HG02852 (cell line): Measurements from ENCODE around the gene CDT1.
"Not testable (repeated sequence)": the region's sequence is repeated elsewhere in the genome, so short reads cannot be mapped to it uniquely, and the experiment has no call there.

ENCODE experiments used
- ATAC-seq: cut with Tn5 transposase; IDR thresholded peaks from one replicate; pipeline ENCODE4 v1.9.1; 2021; ENCODE audit warnings: mild to moderate bottlenecking, moderate library complexity; ENCODE audit not compliant: unreplicated experiment

The CDT1 gene

GRCh38 chr16:88815901-88816589, 12.5 kb downstream of the CDT1 start:
- ATAC-seq, result no peak

- ATAC-seq, result no peak
Observed at GRCh38 chr16:88816736-88817535, 13.3 kb downstream of the CDT1 start.

GRCh38 chr16:88817785-88818574, 14.4 kb downstream of the CDT1 start:
- ATAC-seq, result no peak

- no peak for ATAC-seq
Observed at GRCh38 chr16:88818575-88818874, 14.9 kb downstream of the CDT1 start.

GRCh38 chr16:88819126-88819525, 15.5 kb downstream of the CDT1 start:
- no peak for ATAC-seq

- ATAC-seq, result no peak
Observed at GRCh38 chr16:88820385-88821025, 16.9 kb downstream of the CDT1 start.

- no peak for ATAC-seq
Observed at GRCh38 chr16:88821168-88821850, 17.7 kb downstream of the CDT1 start.

GRCh38 chr16:88822281-88823040, 18.9 kb downstream of the CDT1 start:
- no peak for ATAC-seq

- ATAC-seq, result not testable (repeated sequence)
Observed at GRCh38 chr16:88823646-88824045, 20.1 kb downstream of the CDT1 start.

- ATAC-seq, result no peak
Observed at GRCh38 chr16:88824256-88825077, 20.9 kb downstream of the CDT1 start.

- ATAC-seq, result no peak
Observed at GRCh38 chr16:88825146-88825545, 21.6 kb downstream of the CDT1 start.

GRCh38 chr16:88826070-88826840, 22.7 kb downstream of the CDT1 start:
- no peak for ATAC-seq

GRCh38 chr16:88827727-88828126, 24.1 kb downstream of the CDT1 start:
- no peak for ATAC-seq

GRCh38 chr16:88828711-88829110, 25.1 kb downstream of the CDT1 start:
- ATAC-seq, result no peak

GRCh38 chr16:88830258-88830657, 26.7 kb downstream of the CDT1 start:
- no peak for ATAC-seq

GRCh38 chr16:88830783-88831182, 27.2 kb downstream of the CDT1 start:
- ATAC-seq, result no peak

GRCh38 chr16:88831838-88832237, 28.2 kb downstream of the CDT1 start:
- ATAC-seq, result no peak

GRCh38 chr16:88833086-88833485, 29.5 kb downstream of the CDT1 start:
- no peak for ATAC-seq
